NT2/D1 (cell line): Measurements from ENCODE around the gene ASPHD2.

Experiments used
- SUZ12 ChIP-seq: IDR thresholded peaks from 2 replicates; pipeline ENCODE4 v1.6.1; 2011; ENCODE audit not compliant: insufficient read length, insufficient read depth; ENCODE audit errors: extremely low read depth
- YY1 ChIP-seq: IDR thresholded peaks from 2 replicates; pipeline ENCODE4 v1.6.1; 2011; ENCODE audit not compliant: insufficient read length, insufficient read depth
- ZNF274 ChIP-seq: IDR thresholded peaks from 2 replicates; pipeline ENCODE4 v1.6.1; 2011; ENCODE audit warnings: mild to moderate bottlenecking, low read depth, low read length

DNA sequence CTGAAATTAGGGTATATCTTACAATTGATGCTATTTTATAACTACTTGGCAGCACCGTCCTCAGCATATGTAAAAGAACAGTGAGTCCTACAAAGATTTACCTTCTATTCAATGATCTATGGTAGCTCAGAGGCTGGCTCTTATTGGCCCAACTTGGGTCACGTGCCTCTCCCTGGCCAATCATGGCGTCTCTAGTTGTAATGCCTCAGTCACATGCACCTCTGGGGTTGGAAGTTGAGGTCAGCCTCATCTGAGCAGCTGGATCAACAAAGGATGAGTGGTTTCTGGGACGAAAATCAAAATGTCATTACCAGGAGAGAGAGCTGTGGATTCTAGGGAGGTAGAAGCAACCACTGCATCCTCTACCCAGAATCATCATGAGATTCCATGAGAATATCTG is 22.9 kb upstream of the ASPHD2 start:
- TF ChIP-seq YY1 (no peak), ZNF274 (no peak), SUZ12 (no peak)
